ENCODE results near the gene PHLDA2. TPM values are rescaled to one million over a fixed set of nuclear protein-coding genes. Genes with fewer than 3 reads are reported as not detected.

The PHLDA2 gene
- total and polyA plus RNA-seq, 5 experiments from 2014 or later: 0.69 to 0.83 TPM; not detected in 3

- H3K4me3 Mint-ChIP-seq: peak overlapping the region in 8 of 10 donors; percentile 8 to 82 (median 75)
- no peaks in the 10 kb centered on the region for H3K9me3 Mint-ChIP-seq
- POLR2A ChIA-PET: interaction anchor here (0.6 to 1.4 kb wide), 5 partner anchors 14 to 1329 kb away, joined by 3 read pairs; partner anchors contain the start of gene KRTAP5-2
- ATAC-seq (no peak), DNase-seq (no peak)
- H3K27me3 Mint-ChIP-seq: peaks cover 7 to 30% (median 13%) of the 10 kb centered on the region in 5 donors
- no peaks in the 10 kb centered on the region for H3K36me3 Mint-ChIP-seq
- H3K27ac Mint-ChIP-seq: peak overlapping the region in 3 of 10 donors; percentile 15 to 56 (median 45)
- H3K4me1 Mint-ChIP-seq: peaks cover 9 to 21% (median 21%) of the 10 kb centered on the region in 4 donors
These were observed 2.0 kb downstream of the PHLDA2 start for GRCh38 chr11:2927121-2927800.

- Mint-ChIP-seq H3K36me3 (no peaks in the 10 kb centered on the region), H3K27me3 (peaks cover 7 to 30% (median 13%) of the 10 kb centered on the region in 5 donors), H3K4me1 (peaks cover 9 to 21% (median 21%) of the 10 kb centered on the region in 4 donors), H3K9me3 (no peaks in the 10 kb centered on the region), H3K27ac (peak overlapping the region in 1 of 10 donors; percentile 24), H3K4me3 (peak overlapping the region in 1 of 10 donors; percentile 14)
- ATAC-seq: no peak
- DNase-seq: no peak
- POLR2A ChIA-PET: interaction anchor here (0.8 to 1.4 kb wide), 2 partner anchors 15 to 22 kb away, joined by 3 read pairs; no protein-coding TSS in a partner anchor
These were observed 2.6 kb downstream of the PHLDA2 start for GRCh38 chr11:2926611-2927051.

- POLR2A ChIA-PET: no interaction called here
- H3K27ac Mint-ChIP-seq: no peak overlapping the region
- peaks cover 7 to 26% (median 13%) of the 10 kb centered on the region in 5 donors for H3K27me3 Mint-ChIP-seq
- ATAC-seq: no peak
- peaks cover 7 to 17% (median 15%) of the 10 kb centered on the region in 4 donors for H3K4me1 Mint-ChIP-seq
- H3K9me3 Mint-ChIP-seq: no peaks in the 10 kb centered on the region
- no peak overlapping the region for H3K4me3 Mint-ChIP-seq
- no peaks in the 10 kb centered on the region for H3K36me3 Mint-ChIP-seq
- DNase-seq: no peak
These were observed 4.2 kb downstream of the PHLDA2 start for GRCh38 chr11:2924821-2925675.

- Mint-ChIP-seq H3K27me3 (peaks cover 6 to 23% (median 13%) of the 10 kb centered on the region in 5 donors), H3K27ac (no peak overlapping the region), H3K4me3 (no peak overlapping the region), H3K4me1 (peaks cover 7 to 14% (median 11%) of the 10 kb centered on the region in 4 donors), H3K36me3 (no peaks in the 10 kb centered on the region), H3K9me3 (no peaks in the 10 kb centered on the region)
- DNase-seq: no peak
- POLR2A ChIA-PET: no interaction called here
- ATAC-seq: no peak
These were observed 4.8 kb downstream of the PHLDA2 start for GRCh38 chr11:2924381-2924780.

- Mint-ChIP-seq H3K27me3 (peaks cover 5 to 19% (median 9%) of the 10 kb centered on the region in 5 donors), H3K36me3 (no peaks in the 10 kb centered on the region), H3K27ac (no peak overlapping the region), H3K9me3 (no peaks in the 10 kb centered on the region), H3K4me1 (peaks cover 5 to 11% (median 10%) of the 10 kb centered on the region in 4 donors), H3K4me3 (no peak overlapping the region)
- ATAC-seq (no peak), DNase-seq (no peak)
- POLR2A ChIA-PET: no interaction called here
These were observed 5.5 kb downstream of the PHLDA2 start for GRCh38 chr11:2923446-2924375.

- Mint-ChIP-seq H3K27ac (no peak overlapping the region), H3K27me3 (peaks cover 0 to 12% (median 2%) of the 10 kb centered on the region in 5 donors), H3K4me1 (peaks cover 0 to 4% (median 2%) of the 10 kb centered on the region in 4 donors), H3K36me3 (no peaks in the 10 kb centered on the region), H3K9me3 (no peaks in the 10 kb centered on the region), H3K4me3 (no peak overlapping the region)
- no peak for ATAC-seq
- POLR2A ChIA-PET: interaction anchor here (0.9 kb wide), 1 partner anchor 31 kb away, joined by 4 read pairs; no protein-coding TSS in a partner anchor
- DNase-seq: no peak
These were observed 6.6 kb downstream of the PHLDA2 start for GRCh38 chr11:2922655-2923054.

GRCh38 chr11:2921742-2922493, 7.3 kb downstream of the PHLDA2 start:
- Mint-ChIP-seq H3K9me3 (no peaks in the 10 kb centered on the region), H3K36me3 (no peaks in the 10 kb centered on the region), H3K27me3 (peaks cover 0 to 6% (median 0%) of the 10 kb centered on the region in 5 donors), H3K4me1 (peaks cover 0 to 2% (median 0%) of the 10 kb centered on the region in 4 donors), H3K4me3 (no peak overlapping the region), H3K27ac (no peak overlapping the region)
- POLR2A ChIA-PET: interaction anchor here (0.9 kb wide), 1 partner anchor 30 kb away, joined by 4 read pairs; no protein-coding TSS in a partner anchor
- no peak for DNase-seq
- no peak for ATAC-seq

GRCh38 chr11:2921261-2921660, 8.0 kb downstream of the PHLDA2 start:
- peaks cover 0 to 2% (median 0%) of the 10 kb centered on the region in 4 donors for H3K4me1 Mint-ChIP-seq
- DNase-seq (no peak), ATAC-seq (no peak)
- H3K9me3 Mint-ChIP-seq: no peaks in the 10 kb centered on the region
- no peaks in the 10 kb centered on the region for H3K36me3 Mint-ChIP-seq
- no peak overlapping the region for H3K4me3 Mint-ChIP-seq
- no peak overlapping the region for H3K27ac Mint-ChIP-seq
- POLR2A ChIA-PET: interaction anchor here (0.7 kb wide), 1 partner anchor 9 kb away, joined by 6 read pairs; no protein-coding TSS in a partner anchor
- H3K27me3 Mint-ChIP-seq: peaks cover 0 to under 1% (median 0%) of the 10 kb centered on the region in 5 donors

- H3K27me3 Mint-ChIP-seq: no peaks in the 10 kb centered on the region
- H3K9me3 Mint-ChIP-seq: no peaks in the 10 kb centered on the region
- ATAC-seq (no peak), DNase-seq (no peak)
- peak overlapping the region in 1 of 10 donors; percentile 51 for H3K27ac Mint-ChIP-seq
- H3K36me3 Mint-ChIP-seq: no peaks in the 10 kb centered on the region
- POLR2A ChIA-PET: interaction anchor here (0.7 kb wide), 1 partner anchor 10 kb away, joined by 6 read pairs; no protein-coding TSS in a partner anchor
- H3K4me1 Mint-ChIP-seq: peaks cover 0 to 3% (median 0%) of the 10 kb centered on the region in 4 donors
- H3K4me3 Mint-ChIP-seq: no peak overlapping the region
These were observed 8.9 kb downstream of the PHLDA2 start for GRCh38 chr11:2920343-2920742.

GRCh38 chr11:2919837-2920236, 9.4 kb downstream of the PHLDA2 start:
- Mint-ChIP-seq H3K27ac (no peak overlapping the region), H3K4me3 (no peak overlapping the region), H3K9me3 (no peaks in the 10 kb centered on the region), H3K4me1 (peaks cover 0 to 8% (median 0%) of the 10 kb centered on the region in 4 donors), H3K36me3 (no peaks in the 10 kb centered on the region), H3K27me3 (no peaks in the 10 kb centered on the region)
- DNase-seq (no peak), ATAC-seq (no peak)
- POLR2A ChIA-PET: no interaction called here

GRCh38 chr11:2919188-2919587, 10.0 kb downstream of the PHLDA2 start:
- Mint-ChIP-seq H3K9me3 (no peaks in the 10 kb centered on the region), H3K4me1 (peaks cover 2 to 11% (median 4%) of the 10 kb centered on the region in 4 donors), H3K4me3 (no peak overlapping the region), H3K27me3 (no peaks in the 10 kb centered on the region), H3K36me3 (no peaks in the 10 kb centered on the region), H3K27ac (no peak overlapping the region)
- POLR2A ChIA-PET: no interaction called here
- no peak for ATAC-seq
- DNase-seq: no peak
